Ishikawa (cell line): ENCODE data around the gene FTSJ1.

ENCODE experiments used
- CREB1 ChIP-seq: IDR thresholded peaks from 2 replicates; pipeline ENCODE4 v1.6.1; 2012; ENCODE audit warnings: low read depth
- NFIC ChIP-seq: IDR thresholded peaks from 2 replicates; pipeline ENCODE4 v1.6.1; 2012

- no peak for TF ChIP-seq CREB1
- TF ChIP-seq NFIC, result no peak
Observed at GRCh38 chrX:48474581-48474980, 1.4 kb upstream of the FTSJ1 start.
